ENCODE data around the gene SDK1. TPM values are rescaled to one million over a fixed set of nuclear protein-coding genes. Genes with fewer than 3 reads are reported as not detected.

The SDK1 gene
- total and polyA plus RNA-seq, 2 experiments from 2014 or later = 2.1 to 10.0 TPM

- H3K27ac ChIP-seq (ENCODE audit: low read depth) = no peak overlapping the region
- no peak overlapping the region for H2AFZ ChIP-seq
- TF ChIP-seq STAT1 (IDR thresholded peaks at IDR 0.05; ENCODE audit: unreplicated experiment) (no peak), EZH2phosphoT487 (IDR thresholded peaks at IDR 0.05; ENCODE audit: unreplicated experiment) (no peak), NANOG (IDR thresholded peaks at IDR 0.05; ENCODE audit: borderline replicate concordance) (no peak), ETS1 (IDR thresholded peaks at IDR 0.05) (no peak), CTCF (conservative IDR thresholded peaks at IDR 0.05; ENCODE audit: low read depth in 2 of 2) (no peak), REST (IDR thresholded peaks at IDR 0.05; ENCODE audit: unreplicated experiment) (no peak), JUNB (IDR thresholded peaks at IDR 0.05; ENCODE audit: unreplicated experiment) (no peak), EZH2 (IDR thresholded peaks at IDR 0.05; ENCODE audit: low read depth, unreplicated experiment) (no peak), POLR2AphosphoS5 (IDR thresholded peaks at IDR 0.05; ENCODE audit: low read depth) (no peak), ZNF114 (CRISPR knock-in tag; IDR thresholded peaks at IDR 0.05) (no peak), CREB1 (CRISPR knock-in tag; IDR thresholded peaks at IDR 0.05; ENCODE audit: low read depth) (no peak), ZNF331 (CRISPR knock-in tag; IDR thresholded peaks at IDR 0.05; ENCODE audit: low read depth) (no peak)
- TF ChIP-seq, protein P1, sequence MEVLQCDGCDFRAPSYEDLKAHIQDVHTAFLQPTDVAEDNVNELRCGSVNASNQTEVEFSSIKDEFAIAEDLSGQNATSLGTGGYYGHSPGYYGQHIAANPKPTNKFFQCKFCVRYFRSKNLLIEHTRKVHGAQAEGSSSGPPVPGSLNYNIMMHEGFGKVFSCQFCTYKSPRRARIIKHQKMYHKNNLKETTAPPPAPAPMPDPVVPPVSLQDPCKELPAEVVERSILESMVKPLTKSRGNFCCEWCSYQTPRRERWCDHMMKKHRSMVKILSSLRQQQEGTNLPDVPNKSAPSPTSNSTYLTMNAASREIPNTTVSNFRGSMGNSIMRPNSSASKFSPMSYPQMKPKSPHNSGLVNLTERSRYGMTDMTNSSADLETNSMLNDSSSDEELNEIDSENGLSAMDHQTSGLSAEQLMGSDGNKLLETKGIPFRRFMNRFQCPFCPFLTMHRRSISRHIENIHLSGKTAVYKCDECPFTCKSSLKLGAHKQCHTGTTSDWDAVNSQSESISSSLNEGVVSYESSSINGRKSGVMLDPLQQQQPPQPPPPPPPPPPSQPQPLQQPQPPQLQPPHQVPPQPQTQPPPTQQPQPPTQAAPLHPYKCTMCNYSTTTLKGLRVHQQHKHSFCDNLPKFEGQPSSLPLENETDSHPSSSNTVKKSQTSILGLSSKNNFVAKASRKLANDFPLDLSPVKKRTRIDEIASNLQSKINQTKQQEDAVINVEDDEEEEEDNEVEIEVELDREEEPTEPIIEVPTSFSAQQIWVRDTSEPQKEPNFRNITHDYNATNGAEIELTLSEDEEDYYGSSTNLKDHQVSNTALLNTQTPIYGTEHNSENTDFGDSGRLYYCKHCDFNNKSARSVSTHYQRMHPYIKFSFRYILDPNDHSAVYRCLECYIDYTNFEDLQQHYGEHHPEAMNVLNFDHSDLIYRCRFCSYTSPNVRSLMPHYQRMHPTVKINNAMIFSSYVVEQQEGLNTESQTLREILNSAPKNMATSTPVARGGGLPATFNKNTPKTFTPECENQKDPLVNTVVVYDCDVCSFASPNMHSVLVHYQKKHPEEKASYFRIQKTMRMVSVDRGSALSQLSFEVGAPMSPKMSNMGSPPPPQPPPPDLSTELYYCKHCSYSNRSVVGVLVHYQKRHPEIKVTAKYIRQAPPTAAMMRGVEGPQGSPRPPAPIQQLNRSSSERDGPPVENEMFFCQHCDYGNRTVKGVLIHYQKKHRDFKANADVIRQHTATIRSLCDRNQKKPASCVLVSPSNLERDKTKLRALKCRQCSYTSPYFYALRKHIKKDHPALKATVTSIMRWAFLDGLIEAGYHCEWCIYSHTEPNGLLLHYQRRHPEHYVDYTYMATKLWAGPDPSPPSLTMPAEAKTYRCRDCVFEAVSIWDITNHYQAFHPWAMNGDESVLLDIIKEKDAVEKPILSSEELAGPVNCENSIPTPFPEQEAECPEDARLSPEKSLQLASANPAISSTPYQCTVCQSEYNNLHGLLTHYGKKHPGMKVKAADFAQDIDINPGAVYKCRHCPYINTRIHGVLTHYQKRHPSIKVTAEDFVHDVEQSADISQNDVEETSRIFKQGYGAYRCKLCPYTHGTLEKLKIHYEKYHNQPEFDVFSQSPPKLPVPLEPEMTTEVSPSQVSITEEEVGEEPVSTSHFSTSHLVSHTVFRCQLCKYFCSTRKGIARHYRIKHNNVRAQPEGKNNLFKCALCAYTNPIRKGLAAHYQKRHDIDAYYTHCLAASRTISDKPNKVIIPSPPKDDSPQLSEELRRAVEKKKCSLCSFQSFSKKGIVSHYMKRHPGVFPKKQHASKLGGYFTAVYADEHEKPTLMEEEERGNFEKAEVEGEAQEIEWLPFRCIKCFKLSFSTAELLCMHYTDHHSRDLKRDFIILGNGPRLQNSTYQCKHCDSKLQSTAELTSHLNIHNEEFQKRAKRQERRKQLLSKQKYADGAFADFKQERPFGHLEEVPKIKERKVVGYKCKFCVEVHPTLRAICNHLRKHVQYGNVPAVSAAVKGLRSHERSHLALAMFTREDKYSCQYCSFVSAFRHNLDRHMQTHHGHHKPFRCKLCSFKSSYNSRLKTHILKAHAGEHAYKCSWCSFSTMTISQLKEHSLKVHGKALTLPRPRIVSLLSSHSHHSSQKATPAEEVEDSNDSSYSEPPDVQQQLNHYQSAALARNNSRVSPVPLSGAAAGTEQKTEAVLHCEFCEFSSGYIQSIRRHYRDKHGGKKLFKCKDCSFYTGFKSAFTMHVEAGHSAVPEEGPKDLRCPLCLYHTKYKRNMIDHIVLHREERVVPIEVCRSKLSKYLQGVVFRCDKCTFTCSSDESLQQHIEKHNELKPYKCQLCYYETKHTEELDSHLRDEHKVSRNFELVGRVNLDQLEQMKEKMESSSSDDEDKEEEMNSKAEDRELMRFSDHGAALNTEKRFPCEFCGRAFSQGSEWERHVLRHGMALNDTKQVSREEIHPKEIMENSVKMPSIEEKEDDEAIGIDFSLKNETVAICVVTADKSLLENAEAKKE (CRISPR knock-in tag; IDR thresholded peaks at IDR 0.05) = no peak
These were observed 369.8 kb downstream of the SDK1 start for GRCh38 chr7:3670898-3671297.

More at GRCh38 chr7:3670898-3671297, 369.8 kb downstream of the SDK1 start:
- H3K4me3 Mint-ChIP-seq = no peak overlapping the region
- no peak overlapping the region for H3K4me2 ChIP-seq
- no peaks in the 10 kb centered on the region for H3K36me3 ChIP-seq (ENCODE audit: insufficient read depth)
- H3K4me3 ChIP-seq = no peak overlapping the region
- H3K27ac Mint-ChIP-seq = no peak overlapping the region
- H3K4me1 Mint-ChIP-seq = peaks cover 8% of the 10 kb centered on the region; the same call in 2 of the 3 replicates
- peaks cover 15% of the 10 kb centered on the region; the same call in 1 of the 2 replicates for H3K9me2 ChIP-seq (ENCODE audit: insufficient read depth)
- H3K9me3 Mint-ChIP-seq = no peaks in the 10 kb centered on the region
- no peaks in the 10 kb centered on the region for H3K27me3 ChIP-seq (ENCODE audit: insufficient read depth)
- ATAC-seq (no peak), DNase-seq (ENCODE audit: low spot score) (no peak)
- H3K79me2 ChIP-seq (replicated peaks; ENCODE audit: insufficient read depth) = no peaks in the 10 kb centered on the region
- H3F3A ChIP-seq (replicated peaks; ENCODE audit: low read depth) = no peaks in the 10 kb centered on the region
- no peaks in the 10 kb centered on the region for H3K36me3 Mint-ChIP-seq (ENCODE audit: low read depth)
- H4K20me1 ChIP-seq (replicated peaks; ENCODE audit: insufficient read depth) = no peaks in the 10 kb centered on the region
- H3K4me1 ChIP-seq (ENCODE audit: insufficient read depth) = peaks cover 4% of the 10 kb centered on the region; the same call in 1 of the 2 replicates
- peaks cover 5% of the 10 kb centered on the region for H3K27me3 Mint-ChIP-seq (ENCODE audit: insufficient read depth, low read depth, poor library complexity)

All from GM23338 (cell line).